WTC11 (cell line): Measurements from ENCODE around the gene HDAC8. TPM values are rescaled to one million over a fixed set of nuclear protein-coding genes. Genes with fewer than 3 reads are reported as not detected.

Experiments
- ATAC-seq: fragments of 200-7000 bp; cut with Tn5 transposase; 2 replicates; pipeline ENCODE4 v1.10.0; 2021; ENCODE audit warnings: mild to moderate bottlenecking, moderate library complexity
- CTCF ChIA-PET: fragments of 300-600 bp; sonication (Branson Sonifier 250); formaldehyde crosslinking; loops from one replicate; lab custom pipeline; 2021; ENCODE audit warnings: antibody characterized with exemption; lab: Charles Lee
- POLR2A ChIA-PET: fragments of 350-600 bp; sonication (Branson Sonifier 250); formaldehyde crosslinking; loops from one replicate; lab custom pipeline; 2021; ENCODE audit warnings: antibody characterized with exemption; lab: Charles Lee
- DNase-seq: peaks from one replicate; pipeline ENCODE4 v3.0.0; 2021; ENCODE audit warnings: low spot score
- H3K27ac Mint-ChIP-seq: 2 replicates; pipeline ENCODE4 v1.8.0; 2021; ENCODE audit warnings: mixed read lengths
- H3K27me3 Mint-ChIP-seq: 2 replicates; pipeline ENCODE4 v1.8.0; 2021; ENCODE audit warnings: low read depth, mild to moderate bottlenecking, moderate library complexity, mixed read lengths
- H3K36me3 Mint-ChIP-seq: 2 replicates; pipeline ENCODE4 v1.8.0; 2021; ENCODE audit warnings: mixed read lengths
- H3K4me1 Mint-ChIP-seq: 2 replicates; pipeline ENCODE4 v1.8.0; 2022; ENCODE audit warnings: mixed read lengths
- H3K4me3 Mint-ChIP-seq: 2 replicates; pipeline ENCODE4 v1.8.0; 2021; ENCODE audit warnings: mild to moderate bottlenecking, moderate library complexity, mixed read lengths
- H3K9me3 Mint-ChIP-seq: 2 replicates; pipeline ENCODE4 v1.8.0; 2021; ENCODE audit warnings: mixed read lengths
- AFF4 ChIP-seq: sonication (generic); formaldehyde crosslinking; IDR thresholded peaks from 2 replicates; pipeline ENCODE4 v1.8.1; 2023; ENCODE audit warnings: mild to moderate bottlenecking, missing genetic modification reagents, borderline replicate concordance
- GRHL2 ChIP-seq: fragments of 250-450 bp; sonication (Bioruptor Pico); IDR thresholded peaks from 2 replicates; pipeline ENCODE4 v1.8.0; 2022; ENCODE audit warnings: mild to moderate bottlenecking, moderate library complexity; ENCODE audit not compliant: insufficient replicate concordance, severe bottlenecking
- KAT7 ChIP-seq: sonication (generic); formaldehyde crosslinking; IDR thresholded peaks from 2 replicates; pipeline ENCODE4 v1.8.1; 2023; ENCODE audit warnings: missing genetic modification reagents, mild to moderate bottlenecking, borderline replicate concordance
- NFYB ChIP-seq: sonication (generic); formaldehyde crosslinking; conservative IDR thresholded peaks from 2 replicates; pipeline ENCODE4 v1.8.0; 2022; ENCODE audit warnings: low read depth, missing genetic modification reagents
- NR1H2 ChIP-seq: sonication (generic); formaldehyde crosslinking; IDR thresholded peaks from 2 replicates; pipeline ENCODE4 v1.9.0; 2021; ENCODE audit warnings: mild to moderate bottlenecking, moderate library complexity, missing genetic modification reagents
- NR3C1 ChIP-seq: sonication (generic); formaldehyde crosslinking; conservative IDR thresholded peaks from 2 replicates; pipeline ENCODE4 v1.8.1; 2023; ENCODE audit warnings: low read depth, mild to moderate bottlenecking, missing genetic modification reagents
- SP1 ChIP-seq: sonication (generic); formaldehyde crosslinking; conservative IDR thresholded peaks from 2 replicates; pipeline ENCODE4 v1.8.1; 2022; ENCODE audit warnings: missing genetic modification reagents
- TEAD4 ChIP-seq: sonication (generic); formaldehyde crosslinking; IDR thresholded peaks from 2 replicates; pipeline ENCODE4 v1.8.0; 2022; ENCODE audit warnings: mild to moderate bottlenecking, missing genetic modification reagents
- ZNF263 ChIP-seq: sonication (generic); formaldehyde crosslinking; IDR thresholded peaks from 2 replicates; pipeline ENCODE4 v1.8.1; 2022; ENCODE audit warnings: low read depth, mild to moderate bottlenecking, moderate library complexity, missing genetic modification reagents
- total RNA-seq: library from RNA; stranded (reverse); gene quantifications from 3 replicates; pipeline ENCODE4 v1.2.3, GENCODE V29; 2021
- TF ChIP-seq, protein P1 (sequence below): sonication (generic); formaldehyde crosslinking; IDR thresholded peaks from 2 replicates; pipeline ENCODE4 v1.8.1; 2022; ENCODE audit warnings: mild to moderate bottlenecking, missing genetic modification reagents, moderate library complexity, borderline replicate concordance
- TF ChIP-seq, protein P2 (sequence below): fragments of 250-450 bp; sonication (Bioruptor Pico); IDR thresholded peaks from 2 replicates; pipeline ENCODE4 v1.9.0; 2021; ENCODE audit warnings: mild to moderate bottlenecking, borderline replicate concordance
- TF ChIP-seq, protein P3 (sequence below): fragments of 250-450 bp; sonication (Bioruptor Pico); IDR thresholded peaks from 2 replicates; pipeline ENCODE4 v1.9.0; 2021; ENCODE audit warnings: moderate library complexity, mild to moderate bottlenecking, inconsistent platforms, borderline replicate concordance

The HDAC8 gene
- total RNA-seq, 1 experiment from 2014 or later: 22.5 TPM

- H3K4me1 Mint-ChIP-seq: peaks cover 7% of the 10 kb centered on the region
- H3K4me3 Mint-ChIP-seq: no peak overlapping the region
- CTCF ChIA-PET: interaction anchor here (1.2 kb wide), 1 partner anchor 75 kb away, joined by 3 read pairs; no protein-coding TSS in a partner anchor
- H3K27me3 Mint-ChIP-seq: no peaks in the 10 kb centered on the region; the same call in 1 of the 2 replicates
- DNase-seq (no peak), ATAC-seq (no peak)
- POLR2A ChIA-PET: no interaction called here
- no peaks in the 10 kb centered on the region for H3K9me3 Mint-ChIP-seq
- TF ChIP-seq, protein P1, sequence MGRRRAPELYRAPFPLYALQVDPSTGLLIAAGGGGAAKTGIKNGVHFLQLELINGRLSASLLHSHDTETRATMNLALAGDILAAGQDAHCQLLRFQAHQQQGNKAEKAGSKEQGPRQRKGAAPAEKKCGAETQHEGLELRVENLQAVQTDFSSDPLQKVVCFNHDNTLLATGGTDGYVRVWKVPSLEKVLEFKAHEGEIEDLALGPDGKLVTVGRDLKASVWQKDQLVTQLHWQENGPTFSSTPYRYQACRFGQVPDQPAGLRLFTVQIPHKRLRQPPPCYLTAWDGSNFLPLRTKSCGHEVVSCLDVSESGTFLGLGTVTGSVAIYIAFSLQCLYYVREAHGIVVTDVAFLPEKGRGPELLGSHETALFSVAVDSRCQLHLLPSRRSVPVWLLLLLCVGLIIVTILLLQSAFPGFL (CRISPR knock-in tag): no peak
- no peak for TF ChIP-seq NR3C1
- no peak for TF ChIP-seq GRHL2 (CRISPR knock-in tag)
- TF ChIP-seq, protein P2, sequence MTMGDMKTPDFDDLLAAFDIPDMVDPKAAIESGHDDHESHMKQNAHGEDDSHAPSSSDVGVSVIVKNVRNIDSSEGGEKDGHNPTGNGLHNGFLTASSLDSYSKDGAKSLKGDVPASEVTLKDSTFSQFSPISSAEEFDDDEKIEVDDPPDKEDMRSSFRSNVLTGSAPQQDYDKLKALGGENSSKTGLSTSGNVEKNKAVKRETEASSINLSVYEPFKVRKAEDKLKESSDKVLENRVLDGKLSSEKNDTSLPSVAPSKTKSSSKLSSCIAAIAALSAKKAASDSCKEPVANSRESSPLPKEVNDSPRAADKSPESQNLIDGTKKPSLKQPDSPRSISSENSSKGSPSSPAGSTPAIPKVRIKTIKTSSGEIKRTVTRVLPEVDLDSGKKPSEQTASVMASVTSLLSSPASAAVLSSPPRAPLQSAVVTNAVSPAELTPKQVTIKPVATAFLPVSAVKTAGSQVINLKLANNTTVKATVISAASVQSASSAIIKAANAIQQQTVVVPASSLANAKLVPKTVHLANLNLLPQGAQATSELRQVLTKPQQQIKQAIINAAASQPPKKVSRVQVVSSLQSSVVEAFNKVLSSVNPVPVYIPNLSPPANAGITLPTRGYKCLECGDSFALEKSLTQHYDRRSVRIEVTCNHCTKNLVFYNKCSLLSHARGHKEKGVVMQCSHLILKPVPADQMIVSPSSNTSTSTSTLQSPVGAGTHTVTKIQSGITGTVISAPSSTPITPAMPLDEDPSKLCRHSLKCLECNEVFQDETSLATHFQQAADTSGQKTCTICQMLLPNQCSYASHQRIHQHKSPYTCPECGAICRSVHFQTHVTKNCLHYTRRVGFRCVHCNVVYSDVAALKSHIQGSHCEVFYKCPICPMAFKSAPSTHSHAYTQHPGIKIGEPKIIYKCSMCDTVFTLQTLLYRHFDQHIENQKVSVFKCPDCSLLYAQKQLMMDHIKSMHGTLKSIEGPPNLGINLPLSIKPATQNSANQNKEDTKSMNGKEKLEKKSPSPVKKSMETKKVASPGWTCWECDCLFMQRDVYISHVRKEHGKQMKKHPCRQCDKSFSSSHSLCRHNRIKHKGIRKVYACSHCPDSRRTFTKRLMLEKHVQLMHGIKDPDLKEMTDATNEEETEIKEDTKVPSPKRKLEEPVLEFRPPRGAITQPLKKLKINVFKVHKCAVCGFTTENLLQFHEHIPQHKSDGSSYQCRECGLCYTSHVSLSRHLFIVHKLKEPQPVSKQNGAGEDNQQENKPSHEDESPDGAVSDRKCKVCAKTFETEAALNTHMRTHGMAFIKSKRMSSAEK: no peak
- no peak for TF ChIP-seq TEAD4 (CRISPR knock-in tag)
- H3K27ac Mint-ChIP-seq: no peak overlapping the region
- H3K36me3 Mint-ChIP-seq: no peaks in the 10 kb centered on the region
Measured at GRCh38 chrX:72372735-72373134, 199.9 kb downstream of the HDAC8 start.

DNA sequence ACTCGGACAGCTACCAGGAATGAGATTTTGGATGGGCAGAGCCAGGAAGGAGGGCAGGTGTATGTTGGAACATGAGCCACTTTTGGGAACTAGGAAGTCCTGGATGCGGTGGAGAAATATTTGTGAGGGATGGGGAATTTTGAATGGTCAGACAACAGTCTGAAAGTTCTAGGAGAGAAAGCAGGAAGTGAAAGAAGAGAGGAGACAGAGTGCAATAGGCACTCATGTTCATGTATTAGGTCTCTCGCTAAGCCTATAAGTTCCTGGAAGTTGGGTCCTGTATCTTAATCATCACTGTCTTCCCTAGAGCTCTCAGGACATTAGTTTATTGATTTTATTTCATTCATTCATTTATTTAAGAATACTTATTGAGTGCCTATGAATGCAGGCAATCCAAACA lies 201.2 kb downstream of the HDAC8 start:
- DNase-seq (no peak), ATAC-seq (no peak)
- no peak overlapping the region for H3K4me3 Mint-ChIP-seq
- CTCF ChIA-PET: no interaction called here
- POLR2A ChIA-PET: no interaction called here
- H3K4me1 Mint-ChIP-seq: peaks cover 11% of the 10 kb centered on the region
- H3K27me3 Mint-ChIP-seq: no peaks in the 10 kb centered on the region; the same call in 1 of the 2 replicates
- H3K36me3 Mint-ChIP-seq: no peaks in the 10 kb centered on the region
- TF ChIP-seq SP1 (CRISPR knock-in tag): no peak
- no peaks in the 10 kb centered on the region for H3K9me3 Mint-ChIP-seq
- no peak overlapping the region for H3K27ac Mint-ChIP-seq

DNA sequence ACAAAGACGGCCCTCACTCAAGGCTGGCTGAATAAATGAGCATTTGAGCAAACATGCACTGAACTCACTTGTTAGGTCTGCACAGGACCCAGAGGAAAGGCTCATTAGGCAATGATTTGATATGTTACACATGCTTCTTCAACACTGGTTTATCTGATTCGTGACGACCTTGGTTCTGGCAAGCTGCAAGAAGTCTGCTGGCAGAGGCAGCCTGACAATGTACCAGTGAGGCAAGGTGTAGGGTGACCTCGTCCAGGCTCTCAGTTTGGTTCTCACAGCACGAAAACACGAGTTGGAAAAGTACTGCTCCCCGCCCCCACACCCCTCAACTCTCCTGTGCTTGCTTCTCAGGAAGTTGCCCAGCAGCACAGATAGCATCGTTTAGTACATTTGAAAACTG lies 203.8 kb downstream of the HDAC8 start:
- ChIA-PET CTCF (interaction anchor here (0.7 kb wide), 1 partner anchor 70 kb away, joined by 3 read pairs; no protein-coding TSS in a partner anchor), POLR2A (no interaction called here)

More for the DNA sequence above, 203.8 kb downstream of the HDAC8 start:
- DNase-seq (no peak), ATAC-seq (no peak)
- no peak overlapping the region for H3K4me3 Mint-ChIP-seq
- H3K36me3 Mint-ChIP-seq: no peaks in the 10 kb centered on the region
- H3K4me1 Mint-ChIP-seq: peaks cover 18% of the 10 kb centered on the region
- H3K9me3 Mint-ChIP-seq: no peaks in the 10 kb centered on the region
- no peak for TF ChIP-seq AFF4
- TF ChIP-seq NR1H2: no peak
- TF ChIP-seq ZNF263 (CRISPR knock-in tag): no peak
- no peak for TF ChIP-seq KAT7 (CRISPR knock-in tag)
- no peak for TF ChIP-seq NFYB
- TF ChIP-seq, protein P3, sequence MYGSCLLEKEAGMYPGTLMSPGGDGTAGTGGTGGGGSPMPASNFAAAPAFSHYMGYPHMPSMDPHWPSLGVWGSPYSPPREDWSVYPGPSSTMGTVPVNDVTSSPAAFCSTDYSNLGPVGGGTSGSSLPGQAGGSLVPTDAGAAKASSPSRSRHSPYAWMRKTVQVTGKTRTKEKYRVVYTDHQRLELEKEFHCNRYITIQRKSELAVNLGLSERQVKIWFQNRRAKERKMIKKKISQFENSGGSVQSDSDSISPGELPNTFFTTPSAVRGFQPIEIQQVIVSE (CRISPR knock-in tag): no peak
- no peak overlapping the region; the same call in 1 of the 2 replicates for H3K27ac Mint-ChIP-seq
- H3K27me3 Mint-ChIP-seq: no peaks in the 10 kb centered on the region; the same call in 1 of the 2 replicates
